NCI-H82 treated with DMSO at 0.1 percent for 48 hours (cell line): ENCODE measurements around the gene WWTR1.

Experiments
- DNase-seq: peaks from one replicate; lab custom pipeline; 2025; ENCODE audit not compliant: unreplicated experiment; lab: John Stamatoyannopoulos, UW

Gene WWTR1

GRCh38 chr3:149596134-149596770 lies 61.6 kb downstream of the WWTR1 start:
- DNase-seq, result no peak

- no peak for DNase-seq
Observed at GRCh38 chr3:149593418-149594160, 64.2 kb downstream of the WWTR1 start.

GRCh38 chr3:149592758-149593240 lies 65.0 kb downstream of the WWTR1 start:
- no peak for DNase-seq

- no peak for DNase-seq
Observed at GRCh38 chr3:149590691-149591441, 67.0 kb downstream of the WWTR1 start.

GRCh38 chr3:149589332-149589731 lies 68.5 kb downstream of the WWTR1 start:
- DNase-seq, result no peak

- DNase-seq, result no peak
Observed at GRCh38 chr3:149588909-149589308, 68.9 kb downstream of the WWTR1 start.

- DNase-seq, result no peak
Observed at GRCh38 chr3:149587383-149587782, 70.4 kb downstream of the WWTR1 start.

GRCh38 chr3:149586871-149587270 lies 71.0 kb downstream of the WWTR1 start:
- DNase-seq, result no peak

GRCh38 chr3:149585401-149585726 lies 72.5 kb downstream of the WWTR1 start:
- DNase-seq, result no peak

- DNase-seq, result no peak
Observed at GRCh38 chr3:149583921-149584635, 73.7 kb downstream of the WWTR1 start.

- DNase-seq, result no peak
Observed at GRCh38 chr3:149582395-149582794, 75.4 kb downstream of the WWTR1 start.

GRCh38 chr3:149581681-149582370 lies 76.0 kb downstream of the WWTR1 start:
- DNase-seq, result no peak

- no peak for DNase-seq
Observed at GRCh38 chr3:149581248-149581647, 76.6 kb downstream of the WWTR1 start.

GRCh38 chr3:149579838-149580542 lies 77.8 kb downstream of the WWTR1 start:
- DNase-seq, result no peak

GRCh38 chr3:149579161-149579560 lies 78.7 kb downstream of the WWTR1 start:
- DNase-seq, result no peak

GRCh38 chr3:149577801-149578200 lies 80.0 kb downstream of the WWTR1 start:
- DNase-seq, result no peak

- DNase-seq, result no peak
Observed at GRCh38 chr3:149575961-149576564, 81.8 kb downstream of the WWTR1 start.

GRCh38 chr3:149575213-149575960 lies 82.4 kb downstream of the WWTR1 start:
- DNase-seq, result no peak

GRCh38 chr3:149572796-149573414 lies 84.9 kb downstream of the WWTR1 start:
- DNase-seq, result no peak
